Ishikawa (cell line): ENCODE data around the gene MAPK4.

Experiments
- CREB1 ChIP-seq: IDR thresholded peaks from 2 replicates; pipeline ENCODE4 v1.6.1; 2012; ENCODE audit warnings: low read depth
- EP300 ChIP-seq: IDR thresholded peaks from 2 replicates; pipeline ENCODE4 v1.6.1; 2012; ENCODE audit warnings: borderline replicate concordance
- FOXM1 ChIP-seq: IDR thresholded peaks from 2 replicates; pipeline ENCODE4 v1.6.1; 2012; ENCODE audit warnings: low read depth, borderline replicate concordance
- RAD21 ChIP-seq: IDR thresholded peaks from 2 replicates; pipeline ENCODE4 v1.6.1; 2012; ENCODE audit warnings: low read depth
- TAF1 ChIP-seq: IDR thresholded peaks from 2 replicates; pipeline ENCODE4 v1.6.1; 2012; ENCODE audit warnings: low read depth, mild to moderate bottlenecking

- TF ChIP-seq RAD21 (no peak), CREB1 (no peak), TAF1 (no peak), FOXM1 (no peak), EP300 (no peak)
Observed at GRCh38 chr18:50744253-50744652, 184.4 kb downstream of the MAPK4 start.
